GM21360 (cell line): ENCODE data around the gene FLNC.

Experiments used
- ATAC-seq: cut with Tn5 transposase; IDR thresholded peaks from one replicate; pipeline ENCODE4 v1.9.1; 2021; ENCODE audit warnings: mild to moderate bottlenecking, moderate library complexity; ENCODE audit not compliant: unreplicated experiment

The FLNC gene

DNA sequence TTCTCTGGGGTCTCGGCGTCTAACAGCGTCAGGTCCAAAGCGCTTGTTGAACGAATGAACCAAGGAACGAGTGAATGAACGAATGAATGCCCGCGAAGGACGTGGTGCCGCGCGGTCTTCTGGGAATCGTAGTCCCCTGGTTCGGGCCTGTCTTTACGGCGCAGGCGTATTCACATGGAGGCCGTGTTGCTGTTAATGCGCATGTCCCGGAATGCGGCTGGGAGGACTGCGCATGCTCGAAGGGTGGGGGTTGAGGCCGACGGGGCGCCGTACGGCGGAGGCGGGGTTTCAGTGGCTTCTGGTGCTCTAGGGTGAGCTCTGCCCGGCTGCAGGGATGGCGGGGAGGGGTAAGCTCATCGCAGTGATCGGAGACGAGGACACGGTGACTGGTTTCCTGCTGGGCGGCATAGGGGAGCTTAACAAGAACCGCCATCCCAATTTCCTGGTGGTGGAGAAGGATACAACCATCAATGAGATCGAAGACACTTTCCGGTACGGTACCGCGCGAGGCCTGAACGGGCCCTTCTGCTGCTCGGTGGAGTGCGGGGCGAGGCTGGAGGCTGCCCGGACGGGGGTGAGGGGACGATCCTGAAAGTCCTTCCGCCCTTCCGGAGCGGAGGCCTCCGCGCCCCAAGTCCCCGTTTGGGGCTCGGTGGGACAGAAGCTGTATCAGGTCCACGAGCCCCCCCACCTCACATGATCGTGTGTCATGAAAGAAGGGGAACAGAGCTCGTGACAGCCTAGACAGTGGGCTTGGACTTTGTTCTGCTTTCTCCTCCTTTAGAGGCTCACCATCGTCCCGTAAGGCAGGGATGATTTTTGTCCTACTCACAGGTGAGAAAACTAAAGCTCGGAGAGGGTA, 32.6 kb downstream of the FLNC start, which contains the start of gene ATP6V1F:
TSS of gene ATP6V1F (plus strand) at position 286 of the 862 bp plus-strand sequence. CDS start at position 335, 49 bp downstream.
- peak; percentile 75 for ATAC-seq

DNA sequence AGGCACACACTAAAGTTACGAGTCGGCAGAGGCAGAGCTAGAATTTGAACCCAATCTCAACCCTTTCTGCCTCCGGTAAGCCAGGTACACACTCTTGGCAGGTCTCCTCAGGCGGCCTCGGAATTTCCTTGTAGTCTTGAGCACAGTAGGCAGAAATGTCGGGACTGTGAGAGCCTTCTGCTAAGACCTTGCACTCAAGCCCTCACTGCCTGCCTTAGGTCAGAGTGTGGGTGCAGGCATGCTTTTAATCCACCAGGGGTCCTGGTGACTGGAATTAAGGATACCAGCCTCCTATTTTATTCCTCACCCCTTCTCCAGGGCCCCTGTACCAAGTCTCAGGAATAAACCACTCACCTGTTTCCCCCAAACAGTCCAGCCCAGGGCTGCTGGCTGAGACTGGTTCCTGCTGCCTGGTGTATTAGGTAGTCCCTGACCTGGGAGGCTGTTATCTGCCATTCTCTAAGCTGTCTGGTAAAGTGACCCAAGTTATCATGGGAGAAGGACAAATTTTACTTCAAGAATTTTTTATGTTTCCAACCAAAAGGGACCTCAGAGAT, 33.3 kb downstream of the FLNC start:
- ATAC-seq, result no peak

DNA sequence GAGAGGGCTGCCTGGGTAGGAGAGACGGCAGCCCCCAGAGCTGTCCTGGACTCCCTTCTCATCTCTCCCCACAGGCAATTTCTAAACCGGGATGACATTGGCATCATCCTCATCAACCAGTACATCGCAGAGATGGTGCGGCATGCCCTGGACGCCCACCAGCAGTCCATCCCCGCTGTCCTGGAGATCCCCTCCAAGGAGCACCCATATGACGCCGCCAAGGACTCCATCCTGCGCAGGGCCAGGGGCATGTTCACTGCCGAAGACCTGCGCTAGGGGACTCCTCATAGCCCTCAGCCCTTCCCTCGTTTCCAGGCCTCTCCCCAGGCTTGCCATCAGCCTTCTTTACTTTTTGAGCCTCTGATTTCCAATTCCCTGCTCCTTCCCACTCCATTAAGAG, 35.1 kb downstream of the FLNC start:
- ATAC-seq, result no peak

DNA sequence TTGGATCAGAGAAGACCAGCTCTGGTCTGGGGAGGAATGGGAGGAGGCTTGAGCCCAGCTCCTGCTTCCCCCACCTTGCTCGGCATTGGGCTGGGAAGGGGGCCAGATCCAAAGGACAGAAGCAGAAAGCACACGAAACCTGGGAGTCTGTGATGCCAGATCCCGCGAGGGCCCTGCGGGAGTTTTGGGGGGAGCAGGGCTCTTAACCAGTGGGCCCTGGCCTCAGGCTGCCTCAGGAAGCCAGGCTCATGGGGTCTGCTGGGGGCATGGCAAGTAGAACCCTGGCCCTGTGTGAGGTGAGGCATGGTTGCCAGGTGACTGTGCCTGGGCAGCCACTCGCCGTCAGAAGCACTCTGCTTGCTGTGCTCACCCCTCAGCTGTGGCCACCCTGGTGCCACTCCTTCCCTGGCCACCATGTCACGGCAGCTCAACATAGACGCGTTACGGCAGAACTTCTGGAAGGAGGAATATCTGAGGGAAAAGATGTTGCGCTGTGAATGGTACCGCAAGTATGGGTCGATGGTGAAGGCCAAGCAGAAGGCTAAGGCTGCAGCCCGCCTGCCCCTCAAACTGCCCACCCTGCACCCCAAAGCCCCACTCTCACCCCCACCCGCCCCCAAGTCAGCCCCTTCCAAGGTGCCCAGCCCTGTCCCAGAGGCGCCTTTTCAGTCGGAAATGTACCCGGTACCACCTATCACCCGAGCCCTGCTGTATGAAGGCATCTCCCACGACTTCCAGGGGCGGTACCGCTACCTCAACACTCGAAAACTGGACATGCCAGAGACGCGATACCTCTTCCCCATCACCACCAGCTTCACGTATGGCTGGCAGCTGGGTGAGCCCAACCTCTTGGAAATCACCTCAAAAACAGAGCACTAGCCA, 36.0 kb downstream of the FLNC start:
- no peak for ATAC-seq

DNA sequence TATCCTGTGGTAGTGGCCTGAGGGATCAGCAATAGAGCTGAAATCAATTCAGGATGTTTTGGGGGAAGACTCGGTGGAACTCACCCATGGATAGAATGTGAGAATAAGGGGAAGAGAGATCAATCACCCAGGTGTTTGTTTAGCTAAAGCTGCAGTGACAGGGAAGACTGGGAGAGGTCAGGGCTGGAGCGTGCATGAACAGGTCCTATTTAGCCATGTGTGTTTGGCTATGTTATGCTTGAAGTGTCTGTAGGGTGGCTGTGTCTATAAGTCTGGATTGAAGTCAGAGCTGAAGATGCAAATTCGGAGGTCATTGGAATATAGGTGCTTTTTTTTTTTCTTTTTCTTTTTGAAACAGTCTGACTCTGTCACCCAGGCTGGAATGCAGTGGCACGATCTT, 37.0 kb downstream of the FLNC start:
- no peak for ATAC-seq

DNA sequence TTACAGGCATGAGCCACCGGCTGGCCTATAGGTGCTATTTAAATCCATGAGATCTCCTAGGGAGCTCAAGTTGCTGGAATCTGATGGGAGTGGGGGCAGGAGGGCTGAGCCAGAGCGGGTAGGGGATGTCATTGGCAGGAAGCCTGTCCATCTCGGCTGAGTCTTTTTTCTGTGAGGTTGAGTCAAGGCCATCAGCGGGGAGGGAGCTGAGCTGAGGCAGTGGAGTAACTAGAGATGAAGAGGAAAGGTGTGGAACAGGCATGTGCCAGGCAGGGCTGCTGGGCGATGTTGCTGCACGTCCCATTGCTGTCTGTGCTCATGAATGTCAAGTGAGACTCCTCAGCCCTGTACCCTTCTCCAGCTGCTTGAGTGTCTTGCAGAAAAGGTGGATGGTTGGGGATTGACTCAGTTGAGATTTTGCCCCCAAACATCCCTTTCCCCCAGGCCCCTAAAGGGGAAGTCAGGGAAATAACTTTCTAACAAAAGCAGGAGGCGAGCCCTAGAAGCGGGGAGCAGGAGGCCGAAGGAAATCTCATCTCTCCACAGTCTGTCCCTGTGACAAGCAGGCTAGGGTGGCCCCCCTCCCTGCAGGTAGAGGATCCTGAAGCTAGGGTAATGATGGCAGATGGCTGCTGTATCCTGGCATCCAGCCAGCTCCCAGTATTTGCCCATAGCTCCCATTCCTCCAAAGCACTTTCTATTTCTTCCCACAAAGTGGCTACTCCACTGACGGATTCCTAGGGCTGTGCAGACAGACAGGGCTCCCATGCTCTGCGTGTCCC, 37.8 kb downstream of the FLNC start:
- no peak for ATAC-seq

DNA sequence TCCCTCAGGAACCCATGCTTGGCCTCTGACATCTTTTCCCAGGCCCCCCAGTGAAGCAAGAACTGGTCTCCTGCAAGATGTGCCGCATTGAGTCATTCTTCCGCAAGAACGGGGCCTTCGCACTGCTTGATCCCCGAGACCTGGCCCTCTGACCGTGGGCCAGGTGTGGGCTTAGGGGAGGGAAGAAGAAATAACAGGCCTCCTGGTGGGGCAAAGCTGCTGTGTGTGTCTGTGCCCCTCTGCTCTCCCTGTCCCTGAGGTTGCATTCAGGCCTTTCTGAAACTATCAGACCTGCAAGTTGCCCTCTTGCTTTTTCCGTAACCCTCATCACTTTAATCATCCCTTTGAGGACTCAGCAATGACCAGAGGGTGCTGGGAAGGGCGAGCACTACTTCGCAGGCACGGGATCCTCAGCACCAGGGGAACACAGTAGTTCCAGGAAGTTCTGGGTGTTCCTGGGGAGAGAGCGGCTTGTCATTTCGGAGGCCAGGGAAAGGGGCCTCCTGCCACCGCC, 38.5 kb downstream of the FLNC start:
- ATAC-seq, result no peak

DNA sequence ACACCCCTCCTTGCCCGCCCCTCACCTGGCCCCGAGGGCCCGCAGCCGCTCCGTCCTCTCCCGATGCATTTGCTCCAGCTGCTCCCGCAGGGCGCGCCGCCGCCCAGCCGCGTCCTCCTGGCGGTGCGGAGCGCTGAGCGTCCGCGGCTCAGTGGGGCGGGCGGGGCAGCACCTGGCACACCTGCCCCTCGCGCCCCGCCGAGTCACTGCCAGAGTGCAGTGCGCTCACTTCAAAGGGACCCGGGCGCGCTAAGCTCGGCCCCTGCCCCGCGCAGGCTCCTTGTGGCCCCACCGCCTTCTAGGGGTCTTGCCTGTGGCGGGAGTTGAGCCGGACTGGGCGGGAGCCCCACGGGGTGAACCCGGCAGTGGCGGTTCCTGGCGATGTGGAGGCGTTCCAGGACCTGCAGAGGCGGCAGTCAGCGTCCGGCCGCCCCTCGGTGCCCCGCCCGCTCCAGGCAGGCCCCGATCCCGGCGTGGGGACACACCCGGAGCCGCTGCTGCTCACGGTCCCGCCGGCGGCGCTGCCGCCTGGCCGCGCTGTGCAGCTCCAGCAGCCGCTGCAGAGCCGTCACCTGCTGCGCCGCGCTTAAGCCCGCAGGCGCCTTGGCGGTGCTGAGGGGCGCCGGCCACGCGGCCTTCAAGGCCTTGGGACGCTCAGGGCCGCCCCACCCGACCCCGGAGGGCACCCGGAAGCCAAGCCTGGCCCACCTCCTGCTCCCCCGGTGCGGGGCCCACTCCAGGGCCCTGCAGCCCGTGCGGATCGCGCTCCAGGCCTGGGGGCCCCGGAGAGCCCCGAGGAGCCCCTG, 39.1 kb downstream of the FLNC start:
- peak; percentile 79 for ATAC-seq

DNA sequence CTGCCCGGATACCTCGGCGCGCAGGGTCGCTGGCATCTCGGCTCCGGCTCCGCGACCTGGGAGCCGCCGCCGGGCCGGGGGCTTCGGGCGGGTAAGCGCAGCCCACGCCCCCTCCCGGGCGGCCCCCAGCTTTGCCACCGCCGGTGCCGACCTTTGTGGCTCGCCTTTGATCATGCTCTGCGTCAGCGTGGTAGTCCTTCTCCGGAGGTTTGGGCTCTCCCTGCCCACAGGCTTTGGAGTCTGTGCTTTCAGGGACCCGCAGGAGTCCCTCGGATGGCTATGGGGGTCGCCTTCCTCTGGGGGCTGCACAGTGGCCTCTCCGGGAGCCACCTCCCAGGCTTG, 39.7 kb downstream of the FLNC start:
- no peak for ATAC-seq

DNA sequence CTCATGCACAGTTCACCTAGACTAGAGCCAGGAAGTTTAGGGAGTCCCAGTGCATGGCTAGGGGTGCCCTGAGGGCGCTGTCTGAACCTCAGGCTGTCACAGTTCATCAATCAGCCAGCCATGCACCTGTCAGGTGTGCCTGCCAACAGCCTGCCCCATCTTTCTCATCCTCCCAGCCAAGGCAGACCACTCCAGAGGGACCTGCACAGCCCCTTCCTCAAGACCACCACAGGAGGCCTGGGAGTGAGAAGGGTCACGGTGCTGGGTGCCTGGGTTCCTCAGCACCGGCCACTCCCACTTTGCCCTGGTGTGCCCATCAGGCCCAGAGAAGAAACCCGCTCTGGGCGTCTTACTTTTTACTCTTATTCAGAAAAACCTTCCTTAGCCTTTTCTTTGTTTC, 40.8 kb downstream of the FLNC start:
- no peak for ATAC-seq

DNA sequence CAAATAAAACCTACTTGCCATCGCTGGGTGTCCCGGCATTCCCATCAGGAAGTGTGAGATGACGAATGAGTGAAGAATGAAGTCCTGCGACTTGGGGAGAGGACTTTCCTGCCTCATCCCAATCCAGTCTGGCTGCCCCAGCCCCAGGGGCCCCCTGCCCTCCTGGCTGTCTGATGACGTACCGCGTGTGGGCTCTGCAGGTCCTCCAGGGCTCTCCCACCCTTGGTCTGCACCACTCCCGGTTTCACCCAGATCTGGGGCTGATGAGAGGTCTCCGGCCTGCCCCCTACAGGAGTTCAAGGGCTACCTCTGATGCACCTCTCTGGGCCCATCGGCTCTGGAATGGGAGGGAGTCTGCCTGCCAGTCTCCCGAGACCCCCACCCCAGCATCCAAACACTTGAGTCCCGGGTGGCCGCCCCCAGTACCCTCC, 42.2 kb downstream of the FLNC start:
- no peak for ATAC-seq

DNA sequence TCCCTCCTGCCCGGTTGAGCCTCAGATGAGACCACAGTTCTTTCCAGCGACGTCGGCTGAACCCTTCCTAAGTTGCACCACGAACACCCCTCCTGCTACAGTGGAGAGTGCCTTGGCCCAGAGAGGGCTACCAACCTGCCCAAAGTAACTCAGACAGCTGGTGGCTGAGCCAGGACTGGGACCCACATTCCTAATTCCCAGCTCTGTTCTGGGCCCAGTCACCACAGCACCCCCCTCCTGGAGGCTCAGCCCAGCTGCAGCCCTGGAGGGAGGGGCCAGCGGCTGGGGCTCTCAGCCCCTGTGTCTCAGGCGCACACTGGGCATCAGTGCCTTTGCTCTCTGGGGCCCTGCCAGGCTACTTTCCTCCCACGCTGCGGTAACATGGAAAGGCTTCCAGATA, 43.0 kb downstream of the FLNC start:
- no peak for ATAC-seq

DNA sequence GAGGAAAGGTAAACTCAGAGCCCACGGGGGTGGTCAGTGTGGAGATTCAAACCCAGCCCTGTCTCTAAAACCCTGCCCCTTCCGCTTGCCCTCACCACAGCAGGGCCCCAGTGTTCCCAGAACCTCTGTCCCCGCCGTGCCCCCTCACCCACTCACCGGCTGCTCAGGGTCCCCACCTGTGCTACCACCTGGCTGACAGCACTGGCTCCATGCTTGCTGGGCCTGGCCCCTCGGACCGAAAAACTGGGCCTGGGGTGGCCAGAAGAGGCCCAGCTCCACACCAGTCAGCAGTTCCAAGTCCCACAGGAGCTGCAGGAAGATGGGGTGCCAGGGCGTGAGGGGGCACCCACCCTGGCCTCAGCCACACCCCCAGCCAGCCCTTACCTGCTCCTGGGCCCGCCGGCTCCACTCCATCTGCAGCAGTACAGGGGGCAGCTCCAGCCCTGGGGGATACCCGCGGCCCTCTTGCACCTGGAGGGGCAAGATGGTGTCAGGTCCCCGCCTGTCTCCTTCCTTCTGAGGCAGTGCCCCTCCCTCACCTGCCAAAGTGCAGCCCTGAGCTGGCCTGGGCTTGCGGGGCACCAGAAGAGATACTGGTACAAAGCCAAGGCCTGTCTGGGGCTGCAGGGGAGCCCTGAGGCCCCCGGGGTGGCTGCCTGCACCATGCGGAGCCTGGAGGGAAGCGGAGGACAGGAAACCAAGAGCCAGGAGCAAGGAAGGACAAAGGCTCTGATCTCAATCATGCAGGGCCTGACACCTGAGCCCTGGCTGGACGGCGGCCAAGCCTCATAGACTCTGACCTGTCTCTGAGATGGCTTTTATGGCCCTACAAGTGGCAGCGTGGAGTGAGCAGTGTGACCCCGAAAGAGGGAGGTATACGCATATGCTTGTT, 44.2 kb downstream of the FLNC start:
- no peak for ATAC-seq

DNA sequence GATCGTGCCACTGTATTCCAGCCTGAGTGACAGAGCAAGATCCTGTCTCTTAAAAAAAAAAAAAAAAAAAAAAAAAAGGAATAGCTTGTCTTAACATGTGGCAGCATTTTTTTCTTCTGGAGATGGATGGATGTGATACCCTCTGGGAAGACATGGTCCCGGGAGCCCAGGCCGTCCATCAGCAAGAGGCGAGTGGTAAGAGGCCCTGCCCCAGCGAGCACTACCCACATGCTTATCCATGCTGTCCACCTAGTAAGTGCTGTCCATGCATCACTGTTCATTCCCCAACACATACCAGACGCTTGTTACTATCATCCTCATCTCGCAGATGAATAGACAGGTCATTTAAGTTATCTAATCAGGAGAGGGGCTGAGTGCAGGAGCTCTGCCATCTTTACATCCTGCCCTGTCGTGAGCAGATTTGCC, 45.3 kb downstream of the FLNC start:
- no peak for ATAC-seq

DNA sequence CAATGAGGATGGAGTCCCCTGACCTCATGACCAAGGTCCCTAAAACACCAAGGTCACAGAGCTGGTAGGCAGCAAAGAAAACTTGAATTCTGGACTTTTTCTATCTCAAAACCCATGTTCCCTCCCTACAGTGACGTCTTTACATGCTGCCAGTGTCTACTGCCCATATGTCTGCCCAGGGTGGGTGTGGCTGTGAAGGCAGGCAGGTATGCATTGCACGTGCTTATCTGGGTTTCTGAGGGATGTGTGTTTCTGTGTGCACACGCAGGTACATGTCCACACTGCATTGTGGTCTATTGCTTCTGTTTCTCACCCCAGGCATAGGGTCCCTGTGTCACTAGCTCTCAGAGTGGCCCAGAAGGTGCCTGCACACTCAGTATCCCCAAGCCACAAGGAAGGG, 45.9 kb downstream of the FLNC start:
- ATAC-seq, result no peak

DNA sequence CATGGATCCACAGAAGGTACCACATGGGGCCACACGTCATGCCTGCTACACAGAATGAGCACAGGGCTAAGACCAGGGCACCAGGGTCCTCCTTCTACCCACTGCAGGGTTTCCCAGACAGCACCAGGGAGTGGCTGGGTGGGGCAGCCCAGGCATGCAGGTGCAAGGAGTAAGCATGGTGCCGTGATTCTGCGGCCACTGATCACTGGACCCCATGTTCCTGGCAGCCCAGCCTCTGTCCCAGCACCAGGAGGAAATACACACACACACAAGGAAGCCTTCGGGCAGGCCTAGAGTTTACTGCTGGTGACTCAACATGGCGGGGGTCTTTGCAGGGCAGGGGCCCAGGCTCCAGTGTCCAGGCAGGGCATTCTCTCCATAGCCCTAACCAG, 46.4 kb downstream of the FLNC start:
- ATAC-seq, result no peak

DNA sequence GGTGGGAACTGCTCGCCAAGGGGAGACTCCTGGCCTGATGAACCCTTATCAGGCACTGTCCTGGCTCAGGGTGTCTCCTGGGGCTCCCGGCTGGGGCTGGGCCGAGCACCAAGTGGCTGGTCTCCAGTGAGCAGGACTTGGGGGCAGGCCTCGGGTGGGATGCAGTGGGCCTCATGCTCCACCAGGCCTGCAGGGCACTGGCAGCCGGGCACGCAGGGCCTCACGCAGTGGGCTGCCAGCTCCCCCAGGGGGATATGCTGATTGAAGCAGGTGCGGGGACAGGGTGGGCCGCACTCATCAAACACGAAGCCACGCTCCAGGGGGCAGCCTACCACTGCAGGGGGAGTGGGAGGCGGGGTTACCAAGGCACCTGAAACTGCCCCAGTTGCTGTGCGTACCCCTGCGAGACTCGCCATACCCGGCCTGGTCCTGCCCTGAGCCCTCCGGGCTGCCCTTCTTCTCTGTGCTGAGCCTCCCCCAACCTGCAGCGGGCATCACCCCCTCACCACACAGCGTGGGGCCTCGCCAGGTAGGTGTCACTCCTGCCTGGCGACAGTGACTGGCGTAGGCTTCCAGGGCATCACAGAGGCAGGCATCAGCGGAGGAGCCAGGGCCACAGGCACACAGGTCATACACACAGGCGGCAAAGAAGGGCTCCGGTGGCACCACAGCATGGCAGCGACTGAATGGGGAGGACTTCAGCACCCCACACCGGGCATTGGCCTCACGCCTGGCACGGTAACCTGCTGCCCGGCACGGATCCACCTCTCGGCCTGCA, 47.0 kb downstream of the FLNC start:
- ATAC-seq, result no peak

DNA sequence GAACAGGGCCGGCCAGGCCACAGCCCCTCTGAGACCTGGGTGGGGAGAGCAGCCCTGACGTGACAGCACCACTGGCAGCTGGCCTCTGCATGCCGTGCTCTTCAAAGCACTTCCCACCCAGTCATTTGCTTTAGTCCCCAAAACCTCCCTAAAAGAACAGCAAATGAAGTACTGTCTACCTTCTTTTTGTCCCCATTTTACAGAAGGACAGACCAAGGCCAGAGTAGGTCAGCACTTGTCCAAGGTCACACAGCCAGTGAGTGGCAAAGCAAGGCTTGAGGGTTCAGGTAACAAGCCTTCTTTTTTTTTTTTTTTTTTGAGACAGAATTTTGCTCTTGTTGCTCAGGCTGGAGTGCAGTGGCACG, 47.5 kb downstream of the FLNC start:
- ATAC-seq, result no peak
